HS-5 (cell line): ENCODE results near the gene HAL.

Experiments
- DNase-seq: peaks from one replicate; pipeline ENCODE4 v3.0.0-alpha.2; 2012; ENCODE audit warnings: low read depth

HAL gene

DNA sequence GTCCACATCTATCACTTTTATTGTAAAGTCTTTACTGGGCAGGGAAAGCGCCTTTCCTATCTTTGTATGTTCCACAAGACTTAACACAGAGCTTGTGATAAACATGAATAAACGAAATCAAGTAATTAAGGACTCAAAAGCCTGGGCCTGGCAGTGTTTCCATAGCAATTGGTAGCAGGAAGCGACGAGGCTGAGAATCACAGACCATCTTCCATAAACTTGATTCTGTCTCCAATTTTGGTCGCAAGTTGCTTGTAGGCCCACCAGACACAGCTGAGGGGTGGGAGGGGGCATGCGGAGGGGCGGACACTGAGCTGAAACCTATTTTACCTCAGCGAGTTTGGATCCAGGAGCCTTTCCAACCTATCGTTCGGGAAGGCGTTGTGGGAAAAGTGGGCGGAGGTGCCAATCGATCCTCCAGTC is 54.0 kb downstream of the HAL start:
- no peak for DNase-seq

DNA sequence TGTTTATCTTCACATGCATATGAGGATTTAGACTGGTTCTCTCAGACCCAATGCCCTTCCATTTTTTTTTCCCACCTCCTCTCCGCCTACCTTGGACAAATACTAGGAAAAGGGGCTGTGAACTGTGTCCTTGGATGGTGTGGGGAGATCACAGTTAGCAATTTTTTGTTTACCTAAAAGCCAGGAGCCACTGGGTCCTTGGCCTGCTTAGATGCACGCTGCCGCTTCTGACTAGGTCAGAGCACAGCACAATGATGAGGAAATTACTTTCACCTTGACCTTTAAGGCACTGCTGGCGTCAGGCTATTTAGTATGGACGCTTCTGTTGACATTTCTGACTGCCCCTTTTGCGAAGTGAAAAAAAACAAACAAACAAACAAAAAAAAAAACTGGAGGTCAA is 55.6 kb downstream of the HAL start:
- no peak for DNase-seq
